Measurements from ENCODE around the gene DRD2. TPM values are rescaled to one million over a fixed set of nuclear protein-coding genes. Genes with fewer than 3 reads are reported as not detected.

Gene DRD2
- total RNA-seq, 2 donors from 2014 or later, result 0.26 TPM; not detected in 1

- H3K4me1 ChIP-seq, result peaks cover 10% of the 10 kb centered on the region
- no peak overlapping the region for H3K27ac ChIP-seq
- H3K9me3 ChIP-seq, result no peaks in the 10 kb centered on the region
- no peaks in the 10 kb centered on the region for H3K36me3 ChIP-seq (replicated peaks in 1 of 2; ENCODE audit: insufficient read depth in 1 of 2, low read depth in 2 of 2)
- peaks cover 0 to 32% of the 10 kb centered on the region in 2 donors for H3K27me3 ChIP-seq
- H3K4me3 ChIP-seq, result no peak overlapping the region
- ATAC-seq (no peak), DNase-seq (no peak)
- 9 to 13% methylated on average over 8 of the region's 8 CpGs for WGBS, 2 donors
- no peak for TF ChIP-seq CTCF (IDR thresholded peaks at IDR 0.05)
- TF ChIP-seq POLR2A (IDR thresholded peaks at IDR 0.05), result no peak
- intact Hi-C loops (cut with DNase I), result no loop called here
Observed at GRCh38 chr11:113477321-113477720, 2.1 kb upstream of the DRD2 start.

GRCh38 chr11:113476553-113476952 is 1.4 kb upstream of the DRD2 start:
- H3K36me3 ChIP-seq (replicated peaks in 1 of 2; ENCODE audit: insufficient read depth in 1 of 2, low read depth in 2 of 2), result no peaks in the 10 kb centered on the region
- intact Hi-C loops (cut with DNase I), result no loop called here
- no peak overlapping the region for H3K27ac ChIP-seq
- H3K4me3 ChIP-seq, result no peak overlapping the region
- 69 to 73% methylated on average over 3 of the region's 3 CpGs for WGBS, 2 donors
- peaks cover 10% of the 10 kb centered on the region for H3K4me1 ChIP-seq
- DNase-seq (no peak), ATAC-seq (no peak)
- TF ChIP-seq CTCF (IDR thresholded peaks at IDR 0.05) (no peak), POLR2A (IDR thresholded peaks at IDR 0.05) (no peak)
- peaks cover 0 to 39% of the 10 kb centered on the region in 2 donors for H3K27me3 ChIP-seq
- H3K9me3 ChIP-seq, result no peaks in the 10 kb centered on the region

- intact Hi-C loops (cut with DNase I), result no loop called here
- peaks cover 0 to 39% of the 10 kb centered on the region in 2 donors for H3K27me3 ChIP-seq
- H3K4me1 ChIP-seq, result peaks cover 10% of the 10 kb centered on the region
- TF ChIP-seq CTCF (IDR thresholded peaks at IDR 0.05), result no peak
- TF ChIP-seq POLR2A (IDR thresholded peaks at IDR 0.05), result no peak
- H3K27ac ChIP-seq, result no peak overlapping the region
- peak; percentile 69 for ATAC-seq
- no peaks in the 10 kb centered on the region for H3K9me3 ChIP-seq
- no peak overlapping the region for H3K4me3 ChIP-seq
- no peaks in the 10 kb centered on the region for H3K36me3 ChIP-seq (replicated peaks in 1 of 2; ENCODE audit: insufficient read depth in 1 of 2, low read depth in 2 of 2)
- DNase-seq, result peak; percentile 76 to 79 (median 76)
- 3 to 5% methylated on average over 20 to 58 of the region's 70 CpGs for WGBS, 2 donors
Observed at GRCh38 chr11:113474362-113475159, 637 bp downstream of the DRD2 start.

- no peak overlapping the region for H3K27ac ChIP-seq
- ATAC-seq (no peak), DNase-seq (no peak)
- H3K9me3 ChIP-seq, result no peaks in the 10 kb centered on the region
- TF ChIP-seq CTCF (IDR thresholded peaks at IDR 0.05) (no peak), POLR2A (IDR thresholded peaks at IDR 0.05) (no peak)
- peaks cover 10% of the 10 kb centered on the region for H3K4me1 ChIP-seq
- H3K36me3 ChIP-seq (replicated peaks in 1 of 2; ENCODE audit: insufficient read depth in 1 of 2, low read depth in 2 of 2), result no peaks in the 10 kb centered on the region
- H3K27me3 ChIP-seq, result peaks cover 0 to 39% of the 10 kb centered on the region in 2 donors
- H3K4me3 ChIP-seq, result no peak overlapping the region
- WGBS, 2 donors, result 17 to 23% methylated on average over 7 to 9 of the region's 9 CpGs
- intact Hi-C loops (cut with DNase I), result no loop called here
Observed at GRCh38 chr11:113473983-113474361, 1.2 kb downstream of the DRD2 start.

GRCh38 chr11:113472471-113472870 is 2.7 kb downstream of the DRD2 start:
- DNase-seq, result no peak

More at GRCh38 chr11:113472471-113472870, 2.7 kb downstream of the DRD2 start:
- H3K27ac ChIP-seq, result no peak overlapping the region
- H3K36me3 ChIP-seq (replicated peaks in 1 of 2; ENCODE audit: insufficient read depth in 1 of 2, low read depth in 2 of 2), result no peaks in the 10 kb centered on the region
- peaks cover 0 to 39% of the 10 kb centered on the region in 2 donors for H3K27me3 ChIP-seq
- WGBS, 2 donors, result 0 to 24% methylated on average over 1 of the region's 1 CpG
- ATAC-seq, result no peak
- no peaks in the 10 kb centered on the region for H3K9me3 ChIP-seq
- no peak overlapping the region for H3K4me3 ChIP-seq
- H3K4me1 ChIP-seq, result peaks cover 10% of the 10 kb centered on the region
- intact Hi-C loops (cut with DNase I), result no loop called here
- TF ChIP-seq POLR2A (IDR thresholded peaks at IDR 0.05), result no peak
- TF ChIP-seq CTCF (IDR thresholded peaks at IDR 0.05), result no peak

Data from body of pancreas (tissue), 4 donors.